Endothelial cell of umbilical vein (primary cell): ENCODE results near the gene IFI6. TPM values are rescaled to one million over a fixed set of nuclear protein-coding genes. Genes with fewer than 3 reads are reported as not detected.

Experiments used
- BruUV-seq: library from RNA; stranded (reverse); fragments of 400-500 nt; replicated peaks from 2 replicates; lab custom pipeline; 2021; lab: Mats Ljungman, UMichigan
- CTCF ChIA-PET: fragments of 300-600, 350-600 bp; sonication (Branson Sonifier 250); formaldehyde crosslinking; loops from one replicate; lab custom pipeline; 2021; ENCODE audit warnings: antibody characterized with exemption, inconsistent platforms; lab: Charles Lee
- POLR2A ChIA-PET: fragments of 300-600, 350-600 bp; sonication (Branson Sonifier 250); formaldehyde crosslinking; loops from one replicate; lab custom pipeline; 2021; ENCODE audit warnings: antibody characterized with exemption, inconsistent platforms; lab: Charles Lee
- DNase-seq: peaks from one replicate; pipeline ENCODE4 v3.0.0-alpha.2; 2011; ENCODE audit warnings: low read depth, low spot score
- FAIRE-seq: peaks from 2 replicates; lab custom pipeline; 2011; peaks lifted over from hg19 to GRCh38; lab: Jason Lieb, UNC
- H2AFZ ChIP-seq: 2 replicates; pipeline ENCODE4 v1.6.0; 2012; ENCODE audit warnings: low read depth, low read length, control low read depth, inconsistent platforms
- H3K27ac ChIP-seq: 2 replicates; pipeline ENCODE4 v1.5.1; 2011; ENCODE audit warnings: low read depth, mild to moderate bottlenecking, control low read depth, low read length, moderate library complexity; ENCODE audit not compliant: insufficient read depth
- H3K27me3 ChIP-seq, 2 experiments: 2 replicates each; pipeline versions ENCODE4 v1.6.0 to v1.6.1; 2011; ENCODE audit warnings: low read length in 2 of 2, mixed read lengths in 1 of 2; ENCODE audit not compliant: control insufficient read depth in 2 of 2, insufficient read depth in 2 of 2
- H3K36me3 ChIP-seq, 2 experiments: 2 replicates in 1 of 2; 3 replicates in 1 of 2; pipeline ENCODE4 v1.5.1; 2011; ENCODE audit warnings: low read length in 2 of 2, mild to moderate bottlenecking in 1 of 2, moderate library complexity in 1 of 2; ENCODE audit not compliant: control insufficient read depth in 2 of 2, insufficient read depth in 2 of 2; ENCODE audit errors: extremely low read depth in 1 of 2
- H3K4me1 ChIP-seq: 3 replicates; pipeline ENCODE4 v1.5.1; 2011; ENCODE audit warnings: mild to moderate bottlenecking, low read length; ENCODE audit not compliant: control insufficient read depth, insufficient read depth; ENCODE audit errors: extremely low read depth
- H3K4me2 ChIP-seq: 2 replicates; pipeline ENCODE4 v1.6.1; 2011; ENCODE audit warnings: low read length, control low read depth, mixed read lengths; ENCODE audit not compliant: insufficient read depth
- H3K4me3 ChIP-seq, 3 experiments: fragments of 200-600 bp in 1 of 3; sonication (generic), shearing (Covaris generic) in 1 of 3; replicated peaks in 1 of 3; 2 replicates each; pipeline ENCODE4 v1.5.1; 2011 to 2016; ENCODE audit warnings: control low read depth in 3 of 3, low read length in 3 of 3, mild to moderate bottlenecking in 2 of 3, inconsistent platforms in 1 of 3, low read depth in 1 of 3, moderate library complexity in 1 of 3; ENCODE audit not compliant: insufficient read depth in 1 of 3
- H3K79me2 ChIP-seq: 2 replicates; pipeline ENCODE4 v1.6.0; 2012; ENCODE audit warnings: low read length, inconsistent platforms; ENCODE audit not compliant: control insufficient read depth, insufficient read depth
- H3K9ac ChIP-seq: replicated peaks from 2 replicates; pipeline ENCODE3; 2011; ENCODE audit warnings: low read length, control low read depth; ENCODE audit not compliant: insufficient read depth; ENCODE audit errors: extremely low read depth
- H3K9me1 ChIP-seq: replicated peaks from 3 replicates; pipeline ENCODE4 v1.6.0; 2011; ENCODE audit warnings: mild to moderate bottlenecking, low read length; ENCODE audit not compliant: control insufficient read depth, insufficient read depth; ENCODE audit errors: extremely low read depth
- H3K9me3 ChIP-seq: replicated peaks from 2 replicates; pipeline ENCODE4 v1.5.1; 2012; ENCODE audit warnings: low read length, inconsistent platforms; ENCODE audit not compliant: control insufficient read depth, insufficient read depth
- H4K20me1 ChIP-seq: replicated peaks from 2 replicates; pipeline ENCODE3; 2011; ENCODE audit warnings: mild to moderate bottlenecking, low read length; ENCODE audit not compliant: control insufficient read depth, insufficient read depth; ENCODE audit errors: extremely low read depth
- CTCF ChIP-seq, 2 donors: IDR thresholded peaks; 1 replicate in 1 of 2; 2 replicates in 1 of 2; pipeline ENCODE4 v1.5.1; 2011; ENCODE audit warnings: low read length in 2 of 2, mild to moderate bottlenecking in 2 of 2, moderate library complexity in 2 of 2, control low read depth in 1 of 2, inconsistent platforms in 1 of 2, low read depth in 1 of 2; ENCODE audit not compliant: insufficient read depth in 1 of 2; ENCODE audit errors: extremely low read depth in 1 of 2
- EZH2 ChIP-seq: IDR thresholded peaks from 2 replicates; pipeline ENCODE4 v1.6.1; 2012; ENCODE audit warnings: borderline replicate concordance, low read depth, mild to moderate bottlenecking, moderate library complexity, low read length, inconsistent platforms; ENCODE audit not compliant: severe bottlenecking
- FOS ChIP-seq: IDR thresholded peaks from 2 replicates; pipeline ENCODE4 v1.6.1; 2011; ENCODE audit warnings: mild to moderate bottlenecking, low read length, moderate library complexity, borderline replicate concordance; ENCODE audit not compliant: insufficient read depth
- GATA2 ChIP-seq: IDR thresholded peaks from 2 replicates; pipeline ENCODE4 v1.7.0; 2011; ENCODE audit warnings: low read depth, mild to moderate bottlenecking, moderate library complexity, mixed read lengths, low read length; ENCODE audit not compliant: insufficient read length, insufficient read depth
- JUN ChIP-seq: IDR thresholded peaks from 2 replicates; pipeline ENCODE4 v1.6.1; 2011; ENCODE audit warnings: borderline replicate concordance, low read depth; ENCODE audit not compliant: insufficient read length, insufficient read depth
- MAX ChIP-seq: IDR thresholded peaks from 2 replicates; pipeline ENCODE4 v1.6.1; 2011; ENCODE audit not compliant: insufficient read depth, insufficient read length
- MYC ChIP-seq: IDR thresholded peaks from one replicate; pipeline ENCODE4 v1.6.1; 2011; ENCODE audit warnings: mild to moderate bottlenecking, low read depth, low read length
- POLR2A ChIP-seq: IDR thresholded peaks from 2 replicates; pipeline ENCODE4 v1.6.1; 2012; ENCODE audit warnings: low read depth, mild to moderate bottlenecking, control low read depth, low read length
- POLR2AphosphoS5 ChIP-seq: IDR thresholded peaks from 2 replicates; pipeline ENCODE4 v1.6.1; 2012; ENCODE audit warnings: low read depth, mild to moderate bottlenecking, control low read depth, low read length, moderate library complexity; ENCODE audit not compliant: insufficient read depth
- dilution Hi-C: fragments of 300-500 bp; cut with MboI; formaldehyde crosslinking; loops from one replicate; pipeline ENCODE4 v1.15.0; 2019; ENCODE audit warnings: low sequenced_read_pairs; ENCODE audit not compliant: extremely low pct_ligation_motif_present
- intact Hi-C: fragments of 100-400 bp; cut with micrococcal nuclease; formaldehyde crosslinking; loops from one replicate; pipeline ENCODE4 v1.10.0; 2022
- polyA plus RNA-seq, 4 experiments: library from polyadenylated mRNA; depleted of rRNA in 3 of 4; stranded (reverse) in 3 of 4; unstranded in 1 of 4; fragments of >200 nt; gene quantifications; 2 replicates each; pipeline versions ENCODE4 v1.2.1 to v1.2.3, GENCODE V29; 2011 to 2012; ENCODE audit warnings: missing spikeins in 1 of 4
- total RNA-seq: library from RNA; stranded (reverse); gene quantifications from 2 replicates; pipeline ENCODE4 v1.2.3, GENCODE V29; 2021

The IFI6 gene
- total and polyA plus RNA-seq, 2 donors (not counting 3 experiments of a cell fraction or from before 2014, with no cell fraction given) = 28.4 to 47.9 TPM

GRCh38 chr1:27647328-27647727 lies 24.7 kb downstream of the IFI6 start:
- POLR2A ChIA-PET = no interaction called here
- TF ChIP-seq EZH2 (no peak), JUN (no peak), CTCF (IDR thresholded peaks at IDR 0.05; ENCODE audit: extremely low read depth in 1 of 2, insufficient read depth in 1 of 2, low read depth in 1 of 2, low read length in 2 of 2) (no peak), GATA2 (no peak), MAX (no peak), POLR2A (no peak), MYC (no peak), POLR2AphosphoS5 (no peak), FOS (no peak)

More at GRCh38 chr1:27647328-27647727, 24.7 kb downstream of the IFI6 start:
- H3K9ac ChIP-seq = no peak overlapping the region
- dilution Hi-C loops = no loop called here
- H3K9me1 ChIP-seq = no peaks in the 10 kb centered on the region
- H3K9me3 ChIP-seq = no peaks in the 10 kb centered on the region
- no peaks in the 10 kb centered on the region for H3K4me1 ChIP-seq
- no peaks in the 10 kb centered on the region for H3K36me3 ChIP-seq
- no peak overlapping the region for H3K4me2 ChIP-seq
- H4K20me1 ChIP-seq = no peaks in the 10 kb centered on the region
- intact Hi-C loops = no loop called here
- H2AFZ ChIP-seq = no peak overlapping the region
- CTCF ChIA-PET = interaction anchor here (0.7 to 1.0 kb wide), 2 partner anchors 9 to 22 kb away, joined by 3 to 7 read pairs; no protein-coding TSS in a partner anchor
- no peak for FAIRE-seq
- H3K4me3 ChIP-seq = no peak overlapping the region
- H3K27ac ChIP-seq = no peak overlapping the region
- no peaks in the 10 kb centered on the region for H3K79me2 ChIP-seq
- H3K27me3 ChIP-seq = no peaks in the 10 kb centered on the region
- BruUV-seq = no TSS peak
- no peak for DNase-seq
